Hepatocyte (in vitro differentiated cells): ENCODE measurements around the gene PCDH10. TPM values are rescaled to one million over a fixed set of nuclear protein-coding genes. Genes with fewer than 3 reads are reported as not detected.

Experiments
- DNase-seq: peaks from one replicate; pipeline ENCODE4 v3.0.0-alpha.2; 2016; ENCODE audit warnings: low spot score
- H2AFZ ChIP-seq: fragments of 200-600 bp; sonication (generic); 2 replicates; pipeline ENCODE4 v1.6.0; 2016; ENCODE audit warnings: antibody characterized with exemption, mild to moderate bottlenecking
- H3K27ac ChIP-seq: fragments of 200-600 bp; sonication (generic); 2 replicates; pipeline ENCODE4 v1.5.1; 2016; ENCODE audit warnings: mild to moderate bottlenecking
- H3K27me3 ChIP-seq: fragments of 200-600 bp; sonication (generic); 2 replicates; pipeline ENCODE4 v1.6.1; 2016
- H3K36me3 ChIP-seq: fragments of 200-600 bp; sonication (generic); replicated peaks from 2 replicates; pipeline ENCODE4 v1.5.1; 2016; ENCODE audit warnings: low read depth; ENCODE audit not compliant: insufficient read depth
- H3K4me1 ChIP-seq: fragments of 200-600 bp; sonication (generic); 2 replicates; pipeline ENCODE4 v1.5.1; 2016; ENCODE audit warnings: mild to moderate bottlenecking, moderate library complexity; ENCODE audit not compliant: insufficient read depth
- H3K4me2 ChIP-seq: fragments of 200-600 bp; sonication (generic); 2 replicates; pipeline ENCODE4 v1.6.0; 2016
- H3K4me3 ChIP-seq: fragments of 200-600 bp; sonication (generic); 2 replicates; pipeline ENCODE4 v1.5.1; 2016; ENCODE audit warnings: mild to moderate bottlenecking
- H3K79me2 ChIP-seq: fragments of 200-600 bp; sonication (generic); 2 replicates; pipeline ENCODE4 v1.6.0; 2017; ENCODE audit warnings: mild to moderate bottlenecking
- H3K9me2 ChIP-seq: fragments of 200-600 bp; sonication (generic); replicated peaks from 2 replicates; pipeline ENCODE4 v1.6.0; 2017; ENCODE audit warnings: mild to moderate bottlenecking; ENCODE audit not compliant: insufficient read depth
- H3K9me3 ChIP-seq: fragments of 200-600 bp; sonication (generic); 2 replicates; pipeline ENCODE4 v1.5.1; 2016; ENCODE audit warnings: low read depth, mild to moderate bottlenecking
- H4K20me1 ChIP-seq: fragments of 200-600 bp; sonication (generic); 2 replicates; pipeline ENCODE4 v1.6.0; 2016; ENCODE audit warnings: mild to moderate bottlenecking; ENCODE audit not compliant: insufficient read depth, poor library complexity, severe bottlenecking
- EZH2 ChIP-seq: fragments of 200-600 bp; sonication (generic); IDR thresholded peaks from 2 replicates; pipeline ENCODE4 v1.6.1; 2016; ENCODE audit warnings: antibody characterized with exemption, mild to moderate bottlenecking, borderline replicate concordance
- EZH2phosphoT487 ChIP-seq: fragments of 200-600 bp; sonication (generic); IDR thresholded peaks from one replicate; pipeline ENCODE4 v1.6.1; 2018; ENCODE audit warnings: antibody characterized with exemption, mild to moderate bottlenecking, low read depth, moderate library complexity; ENCODE audit not compliant: unreplicated experiment, severe bottlenecking
- WGBS: methylation state at CpG from one replicate; pipeline ENCODE4 v1.1.6; 2016; ENCODE audit warnings: low lambda C conversion rate; ENCODE audit errors: missing lambda C conversion rate; 5-methylcytosine and 5-hydroxymethylcytosine counted together
- polyA plus RNA-seq: library from polyadenylated mRNA; unstranded; fragments of >200 nt; fragmentation: Nextera tagmentation; extraction: Ambion mirVana; gene quantifications from 2 replicates; pipeline ENCODE4 v1.2.1, GENCODE V29; 2016
- total RNA-seq: library from RNA; depleted of rRNA; stranded (reverse); fragments of >200 nt; gene quantifications from 2 replicates; pipeline ENCODE4 v1.2.3, GENCODE V29; 2014
- TF ChIP-seq, protein P1 (sequence below): fragments of 200-600 bp; sonication (generic); IDR thresholded peaks from 2 replicates; pipeline ENCODE4 v1.5.1; 2016; ENCODE audit warnings: antibody characterized with exemption, mild to moderate bottlenecking; ENCODE audit not compliant: poor library complexity

Gene PCDH10
- total and polyA plus RNA-seq, 2 experiments from 2014 or later, result 16.7 to 24.1 TPM

- WGBS, result 73% methylated on average over 2 of the region's 2 CpGs
- no peaks in the 10 kb centered on the region for H3K9me2 ChIP-seq
- no peaks in the 10 kb centered on the region for H3K9me3 ChIP-seq
- no peak for DNase-seq
- no peaks in the 10 kb centered on the region for H3K79me2 ChIP-seq
- no peak overlapping the region for H2AFZ ChIP-seq
- H4K20me1 ChIP-seq, result no peaks in the 10 kb centered on the region
- H3K4me3 ChIP-seq, result no peak overlapping the region
- TF ChIP-seq, protein P1, sequence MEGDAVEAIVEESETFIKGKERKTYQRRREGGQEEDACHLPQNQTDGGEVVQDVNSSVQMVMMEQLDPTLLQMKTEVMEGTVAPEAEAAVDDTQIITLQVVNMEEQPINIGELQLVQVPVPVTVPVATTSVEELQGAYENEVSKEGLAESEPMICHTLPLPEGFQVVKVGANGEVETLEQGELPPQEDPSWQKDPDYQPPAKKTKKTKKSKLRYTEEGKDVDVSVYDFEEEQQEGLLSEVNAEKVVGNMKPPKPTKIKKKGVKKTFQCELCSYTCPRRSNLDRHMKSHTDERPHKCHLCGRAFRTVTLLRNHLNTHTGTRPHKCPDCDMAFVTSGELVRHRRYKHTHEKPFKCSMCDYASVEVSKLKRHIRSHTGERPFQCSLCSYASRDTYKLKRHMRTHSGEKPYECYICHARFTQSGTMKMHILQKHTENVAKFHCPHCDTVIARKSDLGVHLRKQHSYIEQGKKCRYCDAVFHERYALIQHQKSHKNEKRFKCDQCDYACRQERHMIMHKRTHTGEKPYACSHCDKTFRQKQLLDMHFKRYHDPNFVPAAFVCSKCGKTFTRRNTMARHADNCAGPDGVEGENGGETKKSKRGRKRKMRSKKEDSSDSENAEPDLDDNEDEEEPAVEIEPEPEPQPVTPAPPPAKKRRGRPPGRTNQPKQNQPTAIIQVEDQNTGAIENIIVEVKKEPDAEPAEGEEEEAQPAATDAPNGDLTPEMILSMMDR, result no peak
- no peak for TF ChIP-seq EZH2phosphoT487
- no peak for TF ChIP-seq EZH2
- no peaks in the 10 kb centered on the region for H3K4me1 ChIP-seq
- no peaks in the 10 kb centered on the region for H3K27me3 ChIP-seq
- H3K36me3 ChIP-seq, result no peaks in the 10 kb centered on the region
- H3K27ac ChIP-seq, result no peak overlapping the region
- H3K4me2 ChIP-seq, result no peak overlapping the region
Measured at GRCh38 chr4:133130171-133130570, 18.9 kb upstream of the PCDH10 start.

GRCh38 chr4:133131829-133132460, 17.1 kb upstream of the PCDH10 start:
- TF ChIP-seq EZH2phosphoT487 (no peak), EZH2 (no peak)
- TF ChIP-seq, protein P1, result no peak
- no peaks in the 10 kb centered on the region for H4K20me1 ChIP-seq
- no peaks in the 10 kb centered on the region for H3K9me2 ChIP-seq
- H3K27ac ChIP-seq, result no peak overlapping the region
- no peaks in the 10 kb centered on the region for H3K9me3 ChIP-seq
- H3K36me3 ChIP-seq, result no peaks in the 10 kb centered on the region
- H3K27me3 ChIP-seq, result no peaks in the 10 kb centered on the region
- H3K79me2 ChIP-seq, result no peaks in the 10 kb centered on the region
- no peaks in the 10 kb centered on the region for H3K4me1 ChIP-seq
- H2AFZ ChIP-seq, result peak overlapping the region; percentile 35
- H3K4me2 ChIP-seq, result no peak overlapping the region
- no peak overlapping the region for H3K4me3 ChIP-seq
- WGBS, result 49% methylated on average over 2 of the region's 2 CpGs
- no peak for DNase-seq

GRCh38 chr4:133136833-133137232, 12.3 kb upstream of the PCDH10 start:
- H3K9me2 ChIP-seq, result no peaks in the 10 kb centered on the region
- TF ChIP-seq, protein P1, result no peak
- TF ChIP-seq EZH2phosphoT487 (no peak), EZH2 (no peak)
- H3K4me3 ChIP-seq, result no peak overlapping the region
- H3K27me3 ChIP-seq, result no peaks in the 10 kb centered on the region
- H3K4me2 ChIP-seq, result no peak overlapping the region
- H3K27ac ChIP-seq, result no peak overlapping the region
- no peak overlapping the region for H2AFZ ChIP-seq
- no peak for DNase-seq
- no peaks in the 10 kb centered on the region for H3K4me1 ChIP-seq
- H4K20me1 ChIP-seq, result no peaks in the 10 kb centered on the region
- no peaks in the 10 kb centered on the region for H3K36me3 ChIP-seq
- 86% methylated on average over 3 of the region's 3 CpGs for WGBS
- no peaks in the 10 kb centered on the region for H3K9me3 ChIP-seq
- H3K79me2 ChIP-seq, result no peaks in the 10 kb centered on the region
